Measurements from ENCODE around the gene SFI1.

GRCh38 chr22:31603574-31603973 lies 107.2 kb downstream of the SFI1 start:
- no peak for TF ChIP-seq CTCF (IDR thresholded peaks at IDR 0.05)
- TF ChIP-seq POLR2A (IDR thresholded peaks at IDR 0.05), result no peak
